ENCODE data around the gene GLT1D1. TPM values are rescaled to one million over a fixed set of nuclear protein-coding genes. Genes with fewer than 3 reads are reported as not detected.

Gene GLT1D1
- total RNA-seq, 1 donor from 2014 or later, result 6.5 TPM

DNA sequence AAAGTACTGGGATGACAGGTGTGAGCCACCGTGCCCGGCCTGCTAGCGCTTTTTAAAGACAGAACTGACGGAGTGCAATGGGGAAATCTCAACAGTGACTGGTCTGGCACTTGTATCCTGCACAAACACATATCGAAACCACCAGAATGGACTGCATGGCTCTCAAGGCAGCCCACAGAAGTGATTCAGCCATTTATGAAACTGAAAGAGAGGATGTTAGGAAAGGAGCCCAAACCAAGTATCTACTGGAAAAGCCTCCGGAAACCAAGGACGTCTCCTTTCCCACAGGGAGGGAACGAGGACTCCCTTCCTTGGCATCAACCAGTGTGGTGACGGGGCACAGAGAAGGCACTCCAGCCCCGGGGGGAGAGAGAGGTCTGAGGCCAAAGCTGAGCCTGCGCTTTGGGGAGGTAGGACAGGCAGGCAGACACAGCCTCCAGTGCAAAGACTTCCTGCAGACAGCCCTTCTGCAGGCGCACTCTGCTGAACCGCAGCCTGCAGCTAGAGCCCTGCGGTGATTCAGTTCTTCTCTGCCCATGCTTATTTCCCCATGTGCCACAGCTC is 46.0 kb upstream of the GLT1D1 start:
- TF ChIP-seq, protein P1, sequence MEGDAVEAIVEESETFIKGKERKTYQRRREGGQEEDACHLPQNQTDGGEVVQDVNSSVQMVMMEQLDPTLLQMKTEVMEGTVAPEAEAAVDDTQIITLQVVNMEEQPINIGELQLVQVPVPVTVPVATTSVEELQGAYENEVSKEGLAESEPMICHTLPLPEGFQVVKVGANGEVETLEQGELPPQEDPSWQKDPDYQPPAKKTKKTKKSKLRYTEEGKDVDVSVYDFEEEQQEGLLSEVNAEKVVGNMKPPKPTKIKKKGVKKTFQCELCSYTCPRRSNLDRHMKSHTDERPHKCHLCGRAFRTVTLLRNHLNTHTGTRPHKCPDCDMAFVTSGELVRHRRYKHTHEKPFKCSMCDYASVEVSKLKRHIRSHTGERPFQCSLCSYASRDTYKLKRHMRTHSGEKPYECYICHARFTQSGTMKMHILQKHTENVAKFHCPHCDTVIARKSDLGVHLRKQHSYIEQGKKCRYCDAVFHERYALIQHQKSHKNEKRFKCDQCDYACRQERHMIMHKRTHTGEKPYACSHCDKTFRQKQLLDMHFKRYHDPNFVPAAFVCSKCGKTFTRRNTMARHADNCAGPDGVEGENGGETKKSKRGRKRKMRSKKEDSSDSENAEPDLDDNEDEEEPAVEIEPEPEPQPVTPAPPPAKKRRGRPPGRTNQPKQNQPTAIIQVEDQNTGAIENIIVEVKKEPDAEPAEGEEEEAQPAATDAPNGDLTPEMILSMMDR (IDR thresholded peaks at IDR 0.05; ENCODE audit: unreplicated experiment), result no peak
- peaks cover 32% of the 10 kb centered on the region for H3K36me3 Mint-ChIP-seq (ENCODE audit: insufficient read depth)

DNA sequence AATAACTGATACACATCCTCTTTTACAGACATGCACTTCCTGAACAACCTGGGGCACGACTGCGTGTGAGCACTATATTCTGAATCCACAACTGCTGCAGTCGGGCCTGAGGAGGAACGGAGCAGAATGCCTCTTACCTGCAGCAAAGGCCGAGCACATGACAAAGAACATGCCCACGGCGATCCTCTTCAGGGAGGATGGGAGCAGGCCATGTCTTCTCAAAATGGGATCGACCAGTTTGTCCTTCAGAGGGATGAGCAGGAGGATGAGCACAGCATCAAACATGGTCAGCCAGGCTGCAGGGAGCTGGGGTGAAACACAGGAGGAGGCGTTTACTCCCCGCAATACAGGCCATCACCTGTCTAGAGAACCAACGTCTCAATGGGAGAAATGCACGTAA is 44.6 kb upstream of the GLT1D1 start:
- H3K4me3 Mint-ChIP-seq (ENCODE audit: low read depth), result no peak overlapping the region
- H3K27ac Mint-ChIP-seq, result no peak overlapping the region

More for the DNA sequence above, 46.0 kb upstream of the GLT1D1 start:
- Mint-ChIP-seq H3K27ac (no peak overlapping the region), H3K27me3 (no peaks in the 10 kb centered on the region), H3K4me1 (ENCODE audit: low read depth) (no peaks in the 10 kb centered on the region), H3K9me3 (ENCODE audit: low read depth) (no peaks in the 10 kb centered on the region), H3K4me3 (ENCODE audit: low read depth) (no peak overlapping the region)
- no peak for DNase-seq (ENCODE audit: low spot score, unreplicated experiment)

DNA sequence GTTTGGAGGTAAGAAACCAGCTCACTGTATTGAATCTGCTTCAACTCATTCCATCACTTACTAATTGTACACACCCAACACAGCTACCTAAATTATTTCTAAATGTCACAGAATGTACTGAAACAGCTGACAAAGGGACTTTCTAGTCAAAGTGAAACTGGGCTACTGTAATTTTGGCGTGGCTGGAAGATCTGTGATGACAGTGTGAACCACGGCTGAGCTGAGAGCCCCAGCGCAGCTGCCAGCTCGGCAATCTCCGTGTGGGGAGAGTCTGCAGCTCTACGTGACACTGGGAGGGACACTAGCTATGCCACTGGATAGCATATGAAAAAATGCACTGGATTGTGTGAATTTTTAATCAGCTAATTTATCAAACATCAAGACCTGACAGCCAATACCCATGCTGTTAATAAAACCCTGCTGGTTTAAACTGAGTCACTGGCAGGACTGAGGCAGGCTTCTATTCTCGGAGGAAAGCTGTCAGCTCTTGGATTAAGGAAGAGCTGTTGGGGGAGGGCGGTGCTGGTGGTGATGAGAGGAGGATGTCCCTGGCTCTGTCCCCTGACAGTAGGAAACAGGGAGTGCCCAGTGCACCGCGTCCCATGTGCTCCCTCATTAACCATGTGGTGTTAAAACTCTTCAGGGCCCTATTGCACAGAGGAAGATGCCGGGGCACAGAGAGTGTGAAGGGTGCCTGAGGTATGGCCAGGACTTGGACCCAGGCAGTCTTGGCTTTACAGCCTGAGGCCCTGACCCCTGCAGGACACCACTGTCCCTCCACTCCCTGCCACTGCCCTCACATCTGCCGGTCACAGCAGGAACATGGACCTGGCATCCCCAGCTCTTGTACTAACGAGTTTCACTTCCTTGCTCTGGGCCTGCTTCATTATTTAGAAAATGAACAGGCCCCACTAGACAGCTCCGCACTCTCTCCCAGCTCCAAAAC is 42.8 kb upstream of the GLT1D1 start:
- no peaks in the 10 kb centered on the region for H3K27me3 Mint-ChIP-seq
- peak overlapping the region; percentile 38 for H3K27ac Mint-ChIP-seq
- no peak for DNase-seq (ENCODE audit: low spot score, unreplicated experiment)
- no peak overlapping the region for H3K4me3 Mint-ChIP-seq (ENCODE audit: low read depth)
- H3K36me3 Mint-ChIP-seq (ENCODE audit: insufficient read depth), result peaks cover 34% of the 10 kb centered on the region
- no peaks in the 10 kb centered on the region for H3K4me1 Mint-ChIP-seq (ENCODE audit: low read depth)
- H3K9me3 Mint-ChIP-seq (ENCODE audit: low read depth), result no peaks in the 10 kb centered on the region
- TF ChIP-seq, protein P1 (IDR thresholded peaks at IDR 0.05; ENCODE audit: unreplicated experiment), result no peak

More for the DNA sequence above, 44.6 kb upstream of the GLT1D1 start:
- no peak for DNase-seq (ENCODE audit: low spot score, unreplicated experiment)
- H3K27me3 Mint-ChIP-seq, result no peaks in the 10 kb centered on the region
- peaks cover 34% of the 10 kb centered on the region for H3K36me3 Mint-ChIP-seq (ENCODE audit: insufficient read depth)
- no peaks in the 10 kb centered on the region for H3K9me3 Mint-ChIP-seq (ENCODE audit: low read depth)
- TF ChIP-seq, protein P1 (IDR thresholded peaks at IDR 0.05; ENCODE audit: unreplicated experiment), result no peak
- H3K4me1 Mint-ChIP-seq (ENCODE audit: low read depth), result no peaks in the 10 kb centered on the region

DNA sequence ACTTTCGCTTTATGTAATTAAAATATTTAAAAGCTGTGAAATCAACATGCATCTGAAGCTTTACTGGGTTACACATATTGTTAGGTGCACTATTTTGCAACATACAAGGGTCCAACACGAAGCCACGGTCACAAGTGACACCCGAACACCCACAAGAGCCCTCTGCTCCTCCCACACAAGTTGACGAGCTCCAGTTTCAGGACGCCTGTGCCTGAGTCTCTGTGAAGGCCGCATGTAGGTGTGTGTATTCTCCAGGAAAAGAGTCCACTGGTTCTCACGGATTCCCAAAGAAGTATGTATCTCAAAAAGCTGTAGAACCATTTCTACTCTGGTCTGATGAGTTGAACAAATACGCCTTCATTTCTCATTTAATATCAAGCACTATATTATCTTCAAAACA is 41.5 kb upstream of the GLT1D1 start:
- Mint-ChIP-seq H3K4me1 (ENCODE audit: low read depth) (peaks cover 1% of the 10 kb centered on the region), H3K27me3 (no peaks in the 10 kb centered on the region), H3K9me3 (ENCODE audit: low read depth) (no peaks in the 10 kb centered on the region), H3K4me3 (ENCODE audit: low read depth) (no peak overlapping the region), H3K27ac (no peak overlapping the region), H3K36me3 (ENCODE audit: insufficient read depth) (peaks cover 33% of the 10 kb centered on the region)
- TF ChIP-seq, protein P1 (IDR thresholded peaks at IDR 0.05; ENCODE audit: unreplicated experiment), result no peak
- no peak for DNase-seq (ENCODE audit: low spot score, unreplicated experiment)

DNA sequence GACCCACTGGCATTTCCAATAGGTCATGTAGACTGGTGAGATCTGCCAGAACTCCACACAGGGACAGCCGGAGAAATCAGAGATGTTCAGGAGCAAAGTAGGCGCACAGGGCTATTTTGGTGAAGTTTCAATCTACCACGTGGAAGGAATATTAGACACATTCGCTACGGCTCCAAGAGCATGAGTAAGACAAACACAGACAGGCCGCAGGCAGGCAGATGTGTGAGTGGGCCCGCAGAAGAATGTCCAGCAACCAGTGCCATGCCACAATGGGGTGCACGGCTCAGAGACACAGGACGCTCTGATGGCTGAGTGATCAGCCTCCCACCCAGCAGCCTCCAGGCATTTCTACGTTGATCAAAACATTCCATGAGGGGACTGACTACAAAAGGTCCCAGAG is 39.9 kb upstream of the GLT1D1 start:
- H3K27me3 Mint-ChIP-seq, result no peaks in the 10 kb centered on the region
- H3K36me3 Mint-ChIP-seq (ENCODE audit: insufficient read depth), result peaks cover 25% of the 10 kb centered on the region
- TF ChIP-seq, protein P1 (IDR thresholded peaks at IDR 0.05; ENCODE audit: unreplicated experiment), result no peak
- DNase-seq (ENCODE audit: low spot score, unreplicated experiment), result no peak
- H3K9me3 Mint-ChIP-seq (ENCODE audit: low read depth), result no peaks in the 10 kb centered on the region
- no peak overlapping the region for H3K4me3 Mint-ChIP-seq (ENCODE audit: low read depth)
- no peak overlapping the region for H3K27ac Mint-ChIP-seq
- H3K4me1 Mint-ChIP-seq (ENCODE audit: low read depth), result peaks cover 16% of the 10 kb centered on the region

Data from progenitor cell of endocrine pancreas (in vitro differentiated cells).